HEK293T (cell line): Measurements from ENCODE around the gene KLHL29.

Experiments used
- ELF4 ChIP-seq: fragments of 450-650 bp; IDR thresholded peaks from 2 replicates; pipeline ENCODE4 v1.6.1; 2017; ENCODE audit warnings: antibody characterized with exemption
- FOXA1 ChIP-seq: fragments of 450-650 bp; IDR thresholded peaks from 2 replicates; pipeline ENCODE4 v1.6.1; 2016; ENCODE audit warnings: mild to moderate bottlenecking
- FOXM1 ChIP-seq: fragments of 450-650 bp; IDR thresholded peaks from 2 replicates; pipeline ENCODE4 v1.6.1; 2017; ENCODE audit warnings: mild to moderate bottlenecking, borderline replicate concordance
- HDGF ChIP-seq: fragments of 450-650 bp; IDR thresholded peaks from 2 replicates; pipeline ENCODE4 v1.6.1; 2017; ENCODE audit warnings: antibody characterized with exemption, borderline replicate concordance
- L3MBTL2 ChIP-seq: fragments of 450-650 bp; conservative IDR thresholded peaks from 2 replicates; pipeline ENCODE4 v1.6.1; 2016; ENCODE audit warnings: mild to moderate bottlenecking
- NFRKB ChIP-seq: fragments of 450-650 bp; IDR thresholded peaks from 2 replicates; pipeline ENCODE4 v1.6.1; 2016; ENCODE audit warnings: mild to moderate bottlenecking, moderate library complexity
- SP1 ChIP-seq: fragments of 450-650 bp; IDR thresholded peaks from 2 replicates; pipeline ENCODE4 v1.6.1; 2017
- SUZ12 ChIP-seq: fragments of 450-650 bp; IDR thresholded peaks from 2 replicates; pipeline ENCODE4 v1.6.1; 2016; ENCODE audit warnings: mild to moderate bottlenecking
- ZNF384 ChIP-seq: fragments of 450-650 bp; IDR thresholded peaks from 2 replicates; pipeline ENCODE4 v1.6.1; 2016
- TF ChIP-seq, protein P1 (sequence below): fragments of 450-650 bp; IDR thresholded peaks from 2 replicates; pipeline ENCODE4 v1.6.1; 2016

DNA sequence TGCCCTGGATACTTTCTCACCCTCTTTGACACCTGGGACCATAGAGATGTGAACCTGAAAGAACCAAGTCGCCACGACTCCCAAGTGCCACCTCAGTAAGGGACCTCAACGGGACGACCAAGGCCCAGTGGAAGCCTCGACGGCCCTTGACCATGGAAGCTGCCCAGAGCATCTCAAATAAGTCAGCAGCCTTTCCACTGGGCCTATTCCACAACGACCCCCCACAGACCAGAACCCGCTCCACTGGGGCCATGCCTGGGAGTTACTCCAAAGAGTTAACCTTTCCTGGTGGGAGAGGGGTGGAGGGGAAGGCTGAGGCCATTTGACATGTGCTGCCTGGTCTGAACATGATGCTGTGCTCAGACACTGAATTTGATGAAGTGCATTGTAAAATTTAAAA is 146.9 kb downstream of the KLHL29 start:
- no peak for TF ChIP-seq SUZ12
- TF ChIP-seq FOXA1 = no peak
- TF ChIP-seq SP1 = no peak
- TF ChIP-seq ZNF384 = no peak
- no peak for TF ChIP-seq L3MBTL2
- no peak for TF ChIP-seq FOXM1
- TF ChIP-seq NFRKB = no peak
- no peak for TF ChIP-seq ELF4
- TF ChIP-seq, protein P1, sequence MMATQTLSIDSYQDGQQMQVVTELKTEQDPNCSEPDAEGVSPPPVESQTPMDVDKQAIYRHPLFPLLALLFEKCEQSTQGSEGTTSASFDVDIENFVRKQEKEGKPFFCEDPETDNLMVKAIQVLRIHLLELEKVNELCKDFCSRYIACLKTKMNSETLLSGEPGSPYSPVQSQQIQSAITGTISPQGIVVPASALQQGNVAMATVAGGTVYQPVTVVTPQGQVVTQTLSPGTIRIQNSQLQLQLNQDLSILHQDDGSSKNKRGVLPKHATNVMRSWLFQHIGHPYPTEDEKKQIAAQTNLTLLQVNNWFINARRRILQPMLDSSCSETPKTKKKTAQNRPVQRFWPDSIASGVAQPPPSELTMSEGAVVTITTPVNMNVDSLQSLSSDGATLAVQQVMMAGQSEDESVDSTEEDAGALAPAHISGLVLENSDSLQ = no peak
- no peak for TF ChIP-seq HDGF
